Hypothalamus (tissue), 51 donors: ENCODE measurements around the gene LRRC1.

ENCODE experiments used
- DNase-seq, 51 donors: peaks; one replicate each; lab custom pipeline; 2025; lab: John Stamatoyannopoulos, UW

LRRC1 gene

GRCh38 chr6:53918854-53919510 is 124.2 kb downstream of the LRRC1 start:
- DNase-seq: no peak

- DNase-seq: no peak
Measured at GRCh38 chr6:53919881-53920360, 125.1 kb downstream of the LRRC1 start.

GRCh38 chr6:53920881-53921280 is 126.1 kb downstream of the LRRC1 start:
- no peak for DNase-seq

GRCh38 chr6:53921639-53922038 is 126.8 kb downstream of the LRRC1 start:
- no peak for DNase-seq

GRCh38 chr6:53922539-53922981 is 127.8 kb downstream of the LRRC1 start:
- DNase-seq: no peak

GRCh38 chr6:53924277-53924676 is 129.5 kb downstream of the LRRC1 start:
- DNase-seq: no peak

- DNase-seq: no peak
Measured at GRCh38 chr6:53924821-53925422, 130.1 kb downstream of the LRRC1 start.

GRCh38 chr6:53925891-53926290 is 131.1 kb downstream of the LRRC1 start:
- no peak for DNase-seq

GRCh38 chr6:53926505-53926904 is 131.7 kb downstream of the LRRC1 start:
- no peak for DNase-seq

GRCh38 chr6:53928641-53929040 is 133.8 kb downstream of the LRRC1 start:
- no peak for DNase-seq

GRCh38 chr6:53929041-53929820 is 134.4 kb downstream of the LRRC1 start:
- no peak for DNase-seq

- no peak for DNase-seq
Measured at GRCh38 chr6:53929821-53930120, 135.0 kb downstream of the LRRC1 start.

- DNase-seq: no peak
Measured at GRCh38 chr6:53930330-53930729, 135.5 kb downstream of the LRRC1 start.

- no peak for DNase-seq
Measured at GRCh38 chr6:53931086-53931485, 136.3 kb downstream of the LRRC1 start.

- no peak for DNase-seq
Measured at GRCh38 chr6:53932516-53932915, 137.7 kb downstream of the LRRC1 start.

GRCh38 chr6:53934023-53934422 is 139.2 kb downstream of the LRRC1 start:
- DNase-seq: no peak

- no peak for DNase-seq
Measured at GRCh38 chr6:53937461-53937860, 142.7 kb downstream of the LRRC1 start.

- no peak for DNase-seq
Measured at GRCh38 chr6:53938810-53939209, 144.0 kb downstream of the LRRC1 start.

- no peak for DNase-seq
Measured at GRCh38 chr6:53939830-53940229, 145.0 kb downstream of the LRRC1 start.

- DNase-seq: peak in 32 of 51 donors; percentile 4 to 78 (median 42)
Measured at GRCh38 chr6:53943395-53943794, 148.6 kb downstream of the LRRC1 start.

GRCh38 chr6:53944091-53944490 is 149.3 kb downstream of the LRRC1 start:
- no peak for DNase-seq

GRCh38 chr6:53944543-53944942 is 149.7 kb downstream of the LRRC1 start:
- no peak for DNase-seq
